Immature natural killer cell (primary cell): Measurements from ENCODE around the gene PERCC1. TPM values are rescaled to one million over a fixed set of nuclear protein-coding genes. Genes with fewer than 3 reads are reported as not detected.

Source experiments
- DNase-seq, 3 donors: peaks; one replicate each; pipeline ENCODE4 v3.0.0; 2022; ENCODE audit warnings: mixed read lengths in 1 of 3
- H3K27ac Mint-ChIP-seq, 6 donors: one replicate each; pipeline ENCODE4 v1.8.0; 2020; ENCODE audit warnings: mixed read lengths in 6 of 6, mild to moderate bottlenecking in 5 of 6, inconsistent platforms in 4 of 6, moderate library complexity in 3 of 6
- H3K27me3 Mint-ChIP-seq, 3 donors: one replicate each; pipeline ENCODE4 v1.8.0; 2020 to 2021; ENCODE audit warnings: low read depth in 3 of 3, mild to moderate bottlenecking in 3 of 3, mixed read lengths in 3 of 3, moderate library complexity in 3 of 3, inconsistent platforms in 1 of 3
- H3K36me3 Mint-ChIP-seq, 3 donors: one replicate each; pipeline ENCODE4 v1.8.0; 2020; ENCODE audit warnings: mixed read lengths in 3 of 3, inconsistent platforms in 2 of 3, mild to moderate bottlenecking in 2 of 3
- H3K4me1 Mint-ChIP-seq, 2 donors: one replicate each; pipeline ENCODE4 v1.8.0; 2020; ENCODE audit warnings: inconsistent platforms in 2 of 2, mild to moderate bottlenecking in 2 of 2, mixed read lengths in 2 of 2, moderate library complexity in 1 of 2
- H3K4me3 Mint-ChIP-seq, 5 donors: one replicate each; pipeline ENCODE4 v1.8.0; 2020; ENCODE audit warnings: mild to moderate bottlenecking in 5 of 5, mixed read lengths in 5 of 5, inconsistent platforms in 3 of 5, moderate library complexity in 3 of 5
- H3K9me3 Mint-ChIP-seq, 6 donors: one replicate each; pipeline ENCODE4 v1.8.0; 2020; ENCODE audit warnings: mild to moderate bottlenecking in 6 of 6, mixed read lengths in 6 of 6, inconsistent platforms in 4 of 6, moderate library complexity in 3 of 6
- polyA plus RNA-seq, 3 donors: library from polyadenylated mRNA; unstranded; fragments of 300-500 nt; fragmentation: Illumina TruSeq; gene quantifications; one replicate each; pipeline ENCODE4 v1.2.3, GENCODE V29; 2021

Gene PERCC1
- polyA plus RNA-seq, 3 donors from 2014 or later, result not detected

DNA sequence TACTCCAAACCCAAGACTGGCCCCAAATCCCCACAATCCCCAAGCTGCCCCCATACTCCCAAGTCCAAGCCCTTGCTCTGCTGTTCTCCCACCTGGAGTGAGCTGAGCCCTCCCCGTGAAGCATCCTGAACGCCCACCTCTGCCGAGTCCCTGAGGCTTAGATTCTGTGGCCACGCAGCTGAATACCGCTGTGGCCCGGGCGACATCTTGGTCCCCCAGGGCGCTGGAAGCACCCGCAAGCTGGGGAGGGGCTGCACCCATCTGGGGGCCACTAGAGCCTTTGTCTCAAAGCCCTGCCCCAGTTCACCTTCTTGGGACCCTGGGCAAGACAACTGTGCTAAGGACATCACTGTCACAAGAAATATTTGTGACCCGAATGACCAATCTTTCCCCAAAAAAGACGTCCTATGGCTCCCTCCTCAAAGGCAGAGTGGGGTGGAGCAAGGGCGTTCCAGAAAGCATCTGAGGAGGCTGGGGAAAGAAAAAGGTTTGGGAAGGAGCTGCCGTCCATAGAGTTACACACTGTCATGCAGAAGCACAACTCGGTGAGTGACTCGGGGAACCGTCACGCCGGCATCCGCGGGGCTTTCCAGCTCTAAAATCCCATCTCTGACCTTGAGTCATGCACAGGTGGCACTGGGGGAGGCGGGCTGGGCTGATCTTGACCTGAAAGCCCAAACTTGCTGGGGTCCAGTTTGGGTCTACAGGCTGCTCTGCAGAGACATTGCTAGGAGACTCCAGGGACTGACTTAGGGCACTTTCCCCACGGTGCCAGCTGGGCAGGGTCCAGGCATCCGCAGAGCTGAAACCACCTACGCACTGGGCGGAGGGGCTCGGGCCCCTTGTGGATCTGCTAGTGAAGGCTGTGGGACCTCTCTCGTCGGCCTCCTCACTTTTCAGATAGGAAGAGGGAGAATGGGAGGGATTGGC, 51.3 kb downstream of the PERCC1 start:
- no peak overlapping the region for H3K4me3 Mint-ChIP-seq
- no peaks in the 10 kb centered on the region for H3K4me1 Mint-ChIP-seq
- no peak for DNase-seq
- no peaks in the 10 kb centered on the region for H3K36me3 Mint-ChIP-seq
- no peaks in the 10 kb centered on the region for H3K9me3 Mint-ChIP-seq
- H3K27me3 Mint-ChIP-seq, result peaks cover 0 to 4% (median 4%) of the 10 kb centered on the region in 3 donors
- no peak overlapping the region for H3K27ac Mint-ChIP-seq

Other genes with a start within 250 kb of the PERCC1 start
- gene TPSG1, start 205.8 kb upstream of the PERCC1 start, polyA plus RNA-seq, result not detected
- gene TPSB2, start 200.9 kb upstream of the PERCC1 start, polyA plus RNA-seq, result not detected
- gene TPSAB1, start 190.4 kb upstream of the PERCC1 start, polyA plus RNA-seq, result not detected
- not detected for gene TPSD1, start 175.0 kb upstream of the PERCC1 start, polyA plus RNA-seq
- gene UBE2I, start 121.4 kb upstream of the PERCC1 start, polyA plus RNA-seq, result 100 to 1,000 TPM in 2 of 3 donors, 10 to 100 TPM in 1; 94.1 to 119 (median 101) TPM
- gene BAIAP3, start 97.4 kb upstream of the PERCC1 start, polyA plus RNA-seq, result 1 to 10 TPM in 2 of 3 donors, not detected in 1; 1.9 to 4.0 TPM
- gene TSR3, start 79.2 kb upstream of the PERCC1 start, polyA plus RNA-seq, result 100 to 1,000 TPM; 104 to 143 (median 114) TPM
- 10 to 100 TPM; 44.3 to 76.5 (median 64.1) TPM for gene GNPTG, start 79.1 kb upstream of the PERCC1 start, polyA plus RNA-seq
- gene UNKL, start 16.4 kb upstream of the PERCC1 start, polyA plus RNA-seq, result 10 to 100 TPM in 1 of 3 donors, 1 to 10 TPM in 2; 1.0 to 14.5 (median 5.9) TPM
- gene UQCC4, start 10.3 kb upstream of the PERCC1 start, polyA plus RNA-seq, result 10 to 100 TPM; 59.3 to 79.9 (median 64.7) TPM
- not detected for gene CCDC154, start 13.5 kb downstream of the PERCC1 start, polyA plus RNA-seq
- 10 to 100 TPM; 19.8 to 44.8 (median 21.5) TPM for gene CLCN7, start 44.0 kb downstream of the PERCC1 start, polyA plus RNA-seq
- gene PTX4, start 57.9 kb downstream of the PERCC1 start, polyA plus RNA-seq, result not detected
- 10 to 100 TPM; 12.0 to 16.4 (median 12.3) TPM for gene TELO2, start 62.3 kb downstream of the PERCC1 start, polyA plus RNA-seq
- 10 to 100 TPM; 23.0 to 41.0 (median 38.3) TPM for gene TMEM204, start 102.6 kb downstream of the PERCC1 start, polyA plus RNA-seq
- gene IFT140, start 181.0 kb downstream of the PERCC1 start, polyA plus RNA-seq, result 1 to 10 TPM in 2 of 3 donors, not detected in 1; 1.5 to 2.0 TPM
- gene CRAMP1, start 181.3 kb downstream of the PERCC1 start, polyA plus RNA-seq, result 10 to 100 TPM in 1 of 3 donors, 1 to 10 TPM in 2; 1.4 to 11.5 (median 2.8) TPM
- gene JPT2, start 247.2 kb downstream of the PERCC1 start, polyA plus RNA-seq, result 10 to 100 TPM in 1 of 3 donors, 1 to 10 TPM in 2; 7.9 to 14.0 (median 8.3) TPM